Lower leg skin (tissue), 3 donors: ENCODE measurements around the gene CABP4.

Source experiments
- POLR2A ChIP-seq, 2 donors: fragments of 450-650 bp; IDR thresholded peaks; one replicate each; pipeline ENCODE4 v1.6.1; 2016 to 2017; ENCODE audit warnings: antibody characterized with exemption in 2 of 2, mild to moderate bottlenecking in 1 of 2, moderate library complexity in 1 of 2
- TF ChIP-seq, protein P1 (sequence below), 3 donors: fragments of 450-650 bp; IDR thresholded peaks; one replicate each; pipeline ENCODE4 v1.5.1; 2016; ENCODE audit warnings: antibody characterized with exemption in 3 of 3, mild to moderate bottlenecking in 3 of 3, moderate library complexity in 2 of 3

DNA sequence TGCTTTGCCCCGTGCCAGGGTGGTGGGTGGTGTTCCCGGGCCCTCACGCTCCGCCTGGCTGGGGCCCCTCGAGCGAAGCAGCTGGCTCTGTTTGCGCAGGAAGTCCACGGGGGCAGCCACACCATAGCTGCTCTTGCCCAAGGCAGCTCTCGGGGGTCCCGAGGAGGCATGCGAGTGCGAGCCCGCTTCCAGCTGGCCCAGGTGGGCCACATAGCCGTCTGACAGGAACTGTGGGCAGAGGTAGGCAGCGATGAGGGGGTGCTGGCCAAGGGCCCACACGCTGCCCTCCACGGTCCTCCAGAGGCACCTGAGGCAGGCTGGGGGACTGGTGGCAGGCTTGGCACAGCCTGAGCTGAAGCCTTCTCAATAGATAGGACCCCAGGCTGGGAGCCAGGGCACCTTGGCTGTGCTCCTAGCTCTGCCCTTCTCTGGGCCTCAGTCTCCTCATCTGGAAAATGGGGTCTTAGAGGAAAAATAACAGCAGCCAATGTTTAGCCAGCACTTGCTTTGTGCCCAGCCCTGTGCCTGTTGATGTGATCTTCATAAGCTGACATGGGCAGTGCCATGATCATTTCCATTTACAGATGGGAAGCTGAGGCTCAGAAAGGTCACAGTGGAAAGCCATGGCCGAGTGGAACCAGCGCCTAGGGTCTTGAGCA, 37.0 kb downstream of the CABP4 start:
- TF ChIP-seq, protein P1, sequence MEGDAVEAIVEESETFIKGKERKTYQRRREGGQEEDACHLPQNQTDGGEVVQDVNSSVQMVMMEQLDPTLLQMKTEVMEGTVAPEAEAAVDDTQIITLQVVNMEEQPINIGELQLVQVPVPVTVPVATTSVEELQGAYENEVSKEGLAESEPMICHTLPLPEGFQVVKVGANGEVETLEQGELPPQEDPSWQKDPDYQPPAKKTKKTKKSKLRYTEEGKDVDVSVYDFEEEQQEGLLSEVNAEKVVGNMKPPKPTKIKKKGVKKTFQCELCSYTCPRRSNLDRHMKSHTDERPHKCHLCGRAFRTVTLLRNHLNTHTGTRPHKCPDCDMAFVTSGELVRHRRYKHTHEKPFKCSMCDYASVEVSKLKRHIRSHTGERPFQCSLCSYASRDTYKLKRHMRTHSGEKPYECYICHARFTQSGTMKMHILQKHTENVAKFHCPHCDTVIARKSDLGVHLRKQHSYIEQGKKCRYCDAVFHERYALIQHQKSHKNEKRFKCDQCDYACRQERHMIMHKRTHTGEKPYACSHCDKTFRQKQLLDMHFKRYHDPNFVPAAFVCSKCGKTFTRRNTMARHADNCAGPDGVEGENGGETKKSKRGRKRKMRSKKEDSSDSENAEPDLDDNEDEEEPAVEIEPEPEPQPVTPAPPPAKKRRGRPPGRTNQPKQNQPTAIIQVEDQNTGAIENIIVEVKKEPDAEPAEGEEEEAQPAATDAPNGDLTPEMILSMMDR (IDR thresholded peaks at IDR 0.05) = no peak
- no peak for TF ChIP-seq POLR2A (IDR thresholded peaks at IDR 0.05)
